GM12891 (cell line): ENCODE measurements around the gene PIWIL1.

ENCODE experiments used
- PAX5 ChIP-seq: IDR thresholded peaks from 2 replicates; pipeline ENCODE4 v1.6.1; 2011; ENCODE audit warnings: low read length, moderate library complexity, mild to moderate bottlenecking; ENCODE audit not compliant: insufficient read depth, severe bottlenecking
- POLR2A ChIP-seq: IDR thresholded peaks from 2 replicates; pipeline ENCODE4 v1.6.1; 2011; ENCODE audit warnings: low read depth, low read length, control low read depth
- POLR2AphosphoS5 ChIP-seq: IDR thresholded peaks from 2 replicates; pipeline ENCODE4 v1.6.1; 2011; ENCODE audit warnings: low read depth, low read length, control low read depth

DNA sequence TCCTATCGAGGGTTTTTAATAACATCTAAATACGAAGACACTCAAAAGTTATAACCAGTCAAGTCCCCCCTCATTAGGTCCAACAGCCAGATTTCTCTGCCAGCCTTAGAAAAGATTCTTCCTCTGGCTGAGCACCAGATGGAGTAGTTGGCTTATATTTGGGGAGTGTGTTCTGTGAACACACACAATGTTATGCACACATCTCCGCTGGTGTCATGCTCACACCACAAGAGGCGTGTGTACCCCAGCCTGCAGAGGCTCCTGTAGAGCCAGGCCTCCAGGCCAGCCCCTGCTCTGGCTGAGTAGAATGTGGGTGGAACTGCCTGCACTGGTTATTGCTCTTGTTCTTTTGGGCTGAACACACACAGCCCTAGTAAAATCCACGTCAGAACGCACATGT is 64.0 kb downstream of the PIWIL1 start:
- no peak for TF ChIP-seq POLR2AphosphoS5
- TF ChIP-seq PAX5 = no peak
- no peak for TF ChIP-seq POLR2A
